HCT116 (cell line): ENCODE results near the gene APP. TPM values are rescaled to one million over a fixed set of nuclear protein-coding genes. Genes with fewer than 3 reads are reported as not detected.

Experiments
- ATAC-seq: fragments of 200-7000 bp; cut with Tn5 transposase; 2 replicates; pipeline ENCODE4 v1.9.1; 2020; ENCODE audit warnings: mild to moderate bottlenecking, moderate library complexity
- BruUV-seq: library from RNA; stranded (reverse); fragments of 400-500 nt; replicated peaks from 2 replicates; lab custom pipeline; 2021; lab: Mats Ljungman, UMichigan
- CTCF ChIA-PET: fragments of 300-600 bp; sonication (Branson Sonifier 250); formaldehyde crosslinking; loops from one replicate; lab custom pipeline; 2021; ENCODE audit warnings: antibody characterized with exemption; lab: Charles Lee
- POLR2A ChIA-PET: fragments of 300-600, 350-600 bp; sonication (Branson Sonifier 250); formaldehyde crosslinking; loops from one replicate; lab custom pipeline; 2021; ENCODE audit warnings: antibody characterized with exemption; lab: Charles Lee
- RAD21 ChIA-PET, 2 experiments: fragments of 300-600 bp; sonication (Branson Sonifier 250); formaldehyde crosslinking; loops; one replicate each; lab custom pipeline; 2023; ENCODE audit warnings: low total read pairs in 2 of 2; ENCODE audit not compliant: uncharacterized antibody in 2 of 2, unreplicated experiment in 2 of 2, low non-redundant PET in 1 of 2; lab: Charles Lee
- DNase-seq: peaks from one replicate; pipeline ENCODE4 v3.0.0-alpha.2; 2010; ENCODE audit warnings: low read depth, low spot score
- H2AFZ ChIP-seq: fragments of 200-600 bp; shearing (Covaris generic), sonication (generic); 2 replicates; pipeline ENCODE4 v1.6.1; 2017; ENCODE audit warnings: low read depth, mixed run types, mixed read lengths, antibody characterized with exemption, low read length; ENCODE audit not compliant: poor library complexity, severe bottlenecking
- H3K27ac ChIP-seq: 2 replicates; pipeline ENCODE4 v1.5.1; 2012; ENCODE audit warnings: low read depth, low read length
- H3K27me3 ChIP-seq: fragments of 200-600 bp; sonication (generic); 2 replicates; pipeline ENCODE4 v1.6.1; 2016; ENCODE audit warnings: mixed run types, low read length, mixed read lengths; ENCODE audit not compliant: insufficient read depth
- H3K36me3 ChIP-seq, 2 experiments: fragments of 200-500 bp in 1 of 2; fragments of 200-600 bp in 1 of 2; sonication (Bioruptor generic) in 1 of 2; sonication (generic) in 1 of 2; 2 replicates each; pipeline versions ENCODE4 v1.5.1 to v1.6.1; 2014 to 2016; ENCODE audit warnings: low read length in 2 of 2, inconsistent platforms in 1 of 2, mixed read lengths in 1 of 2, mixed run types in 1 of 2; ENCODE audit not compliant: insufficient read depth in 2 of 2, control insufficient read depth in 1 of 2
- H3K4me1 ChIP-seq, 2 experiments: fragments of 200-600 bp in 1 of 2; sonication (generic) in 1 of 2; 2 replicates each; pipeline versions ENCODE4 v1.5.1 to v1.6.1; 2012 to 2017; ENCODE audit warnings: low read length in 2 of 2, inconsistent platforms in 1 of 2, mild to moderate bottlenecking in 1 of 2, mixed read lengths in 1 of 2, mixed run types in 1 of 2, moderate library complexity in 1 of 2; ENCODE audit not compliant: insufficient read depth in 2 of 2, control insufficient read depth in 1 of 2
- H3K4me2 ChIP-seq: fragments of 200-600 bp; sonication (generic); 2 replicates; pipeline ENCODE4 v1.6.1; 2017; ENCODE audit warnings: mixed run types, low read length, mixed read lengths
- H3K4me3 ChIP-seq, 2 experiments: fragments of 200-600 bp in 1 of 2; sonication (generic) in 1 of 2; replicated peaks in 1 of 2; 2 replicates each; pipeline ENCODE4 v1.5.1; 2011 to 2016; ENCODE audit warnings: low read length in 2 of 2, control low read depth in 1 of 2, low read depth in 1 of 2, mild to moderate bottlenecking in 1 of 2, mixed read lengths in 1 of 2, mixed run types in 1 of 2
- H3K79me2 ChIP-seq: fragments of 200-600 bp; sonication (generic); 2 replicates; pipeline ENCODE4 v1.6.1; 2017; ENCODE audit warnings: mild to moderate bottlenecking, mixed run types, low read length, moderate library complexity, mixed read lengths; ENCODE audit not compliant: insufficient read depth
- H3K9ac ChIP-seq: fragments of 200-600 bp; sonication (generic); 2 replicates; pipeline ENCODE4 v1.6.1; 2016; ENCODE audit warnings: low read length, mixed read lengths
- H3K9me2 ChIP-seq: fragments of 200-600 bp; sonication (generic), shearing (Covaris generic); 2 replicates; pipeline ENCODE4 v1.6.1; 2017; ENCODE audit warnings: mixed run types, mild to moderate bottlenecking, moderate library complexity; ENCODE audit not compliant: insufficient read depth
- H3K9me3 ChIP-seq, 2 experiments: fragments of 200-500 bp in 1 of 2; fragments of 200-600 bp in 1 of 2; sonication (Bioruptor generic) in 1 of 2; sonication (generic) in 1 of 2; 2 replicates each; pipeline ENCODE4 v1.6.1; 2014 to 2017; ENCODE audit warnings: low read length in 2 of 2, mixed read lengths in 2 of 2, inconsistent platforms in 1 of 2, low read depth in 1 of 2, mild to moderate bottlenecking in 1 of 2, mixed run types in 1 of 2, moderate library complexity in 1 of 2; ENCODE audit not compliant: control insufficient read depth in 1 of 2, insufficient read depth in 1 of 2
- H4K20me1 ChIP-seq: fragments of 200-600 bp; sonication (generic), shearing (Covaris generic); 2 replicates; pipeline ENCODE4 v1.6.1; 2017; ENCODE audit warnings: mixed run types, mild to moderate bottlenecking, moderate library complexity; ENCODE audit not compliant: insufficient read depth
- ATF3 ChIP-seq: IDR thresholded peaks from 2 replicates; pipeline ENCODE4 v1.6.1; 2012
- ELF1 ChIP-seq: IDR thresholded peaks from 2 replicates; pipeline ENCODE4 v1.6.1; 2012; ENCODE audit warnings: low read depth, borderline replicate concordance
- EZH2 ChIP-seq: fragments of 200-600 bp; sonication (generic); IDR thresholded peaks from 2 replicates; pipeline ENCODE4 v1.6.1; 2017; ENCODE audit warnings: antibody characterized with exemption, mixed run types
- EZH2phosphoT487 ChIP-seq: fragments of 200-600 bp; IDR thresholded peaks from 2 replicates; pipeline ENCODE4 v1.6.1; 2018; ENCODE audit warnings: antibody characterized with exemption, borderline replicate concordance
- JUND ChIP-seq: IDR thresholded peaks from 2 replicates; pipeline ENCODE4 v1.6.1; 2012
- MAX ChIP-seq: IDR thresholded peaks from 2 replicates; pipeline ENCODE4 v1.6.1; 2012
- POLR2AphosphoS5 ChIP-seq: IDR thresholded peaks from 2 replicates; pipeline ENCODE4 v1.6.1; 2011; ENCODE audit warnings: mild to moderate bottlenecking, low read depth, low read length, moderate library complexity
- SIN3A ChIP-seq: IDR thresholded peaks from 2 replicates; pipeline ENCODE4 v1.6.1; 2012; ENCODE audit warnings: low read depth
- SP1 ChIP-seq: IDR thresholded peaks from 2 replicates; pipeline ENCODE4 v1.6.1; 2012; ENCODE audit warnings: low read depth
- SRF ChIP-seq: IDR thresholded peaks from 2 replicates; pipeline ENCODE4 v1.6.1; 2012; ENCODE audit warnings: low read depth
- YY1 ChIP-seq: IDR thresholded peaks from 2 replicates; pipeline ENCODE4 v1.6.1; 2011; ENCODE audit warnings: low read length, low read depth, moderate library complexity, mild to moderate bottlenecking; ENCODE audit not compliant: insufficient replicate concordance; ENCODE audit errors: extremely low read depth
- ZNF274 ChIP-seq: fragments of 200-500 bp; sonication (Bioruptor generic); IDR thresholded peaks from 2 replicates; pipeline ENCODE4 v1.6.1; 2014; ENCODE audit warnings: mild to moderate bottlenecking, low read depth, low read length, inconsistent platforms
- intact Hi-C: fragments of 100-400 bp; cut with micrococcal nuclease; formaldehyde crosslinking; loops from 2 replicates; pipeline ENCODE4 v1.10.0; 2022
- total RNA-seq: library from RNA; stranded (reverse); gene quantifications from one replicate; pipeline ENCODE4 v1.2.1, GENCODE V29; 2021; ENCODE audit not compliant: unreplicated experiment
- TF ChIP-seq, protein P1 (sequence below): IDR thresholded peaks from 2 replicates; pipeline ENCODE4 v1.6.1; 2011; ENCODE audit warnings: mild to moderate bottlenecking, low read length, moderate library complexity; ENCODE audit not compliant: insufficient replicate concordance; ENCODE audit errors: extremely low read depth
- TF ChIP-seq, protein P2 (sequence below): IDR thresholded peaks from 2 replicates; pipeline ENCODE4 v1.6.1; 2012; ENCODE audit warnings: low read depth

Gene APP
- total RNA-seq, 1 experiment from 2014 or later, result 267 TPM

DNA sequence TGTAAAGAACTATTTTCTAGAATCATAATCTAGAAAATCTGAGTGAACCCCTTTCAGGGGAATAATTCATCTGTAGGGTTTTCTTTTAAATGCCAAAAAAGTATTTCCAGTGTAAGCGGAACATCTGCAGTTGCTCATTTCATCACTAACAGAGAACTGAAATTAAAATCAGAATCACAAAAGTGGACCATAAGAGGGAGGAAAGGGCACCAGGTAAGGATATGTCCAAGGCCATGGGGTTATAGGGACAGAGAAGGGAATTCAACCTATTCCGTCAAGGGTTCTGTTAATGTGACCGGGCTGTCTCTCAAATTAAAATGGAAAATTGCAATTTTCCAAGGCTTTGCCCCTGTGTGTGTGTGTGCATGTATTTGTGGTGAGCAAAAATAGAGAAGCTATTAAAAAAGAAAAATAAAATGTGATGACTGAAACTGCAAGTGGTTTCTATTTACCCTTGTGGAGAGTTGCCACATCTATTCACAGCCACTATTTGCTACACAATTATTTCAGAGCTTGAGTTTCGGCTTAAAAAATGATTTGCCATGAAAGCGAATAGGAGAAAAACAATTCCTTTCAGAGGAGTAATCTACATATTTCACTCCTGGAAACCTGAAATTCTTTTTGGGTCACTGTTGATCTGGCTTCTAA is 53.1 kb downstream of the APP start:
- TF ChIP-seq, protein P1, sequence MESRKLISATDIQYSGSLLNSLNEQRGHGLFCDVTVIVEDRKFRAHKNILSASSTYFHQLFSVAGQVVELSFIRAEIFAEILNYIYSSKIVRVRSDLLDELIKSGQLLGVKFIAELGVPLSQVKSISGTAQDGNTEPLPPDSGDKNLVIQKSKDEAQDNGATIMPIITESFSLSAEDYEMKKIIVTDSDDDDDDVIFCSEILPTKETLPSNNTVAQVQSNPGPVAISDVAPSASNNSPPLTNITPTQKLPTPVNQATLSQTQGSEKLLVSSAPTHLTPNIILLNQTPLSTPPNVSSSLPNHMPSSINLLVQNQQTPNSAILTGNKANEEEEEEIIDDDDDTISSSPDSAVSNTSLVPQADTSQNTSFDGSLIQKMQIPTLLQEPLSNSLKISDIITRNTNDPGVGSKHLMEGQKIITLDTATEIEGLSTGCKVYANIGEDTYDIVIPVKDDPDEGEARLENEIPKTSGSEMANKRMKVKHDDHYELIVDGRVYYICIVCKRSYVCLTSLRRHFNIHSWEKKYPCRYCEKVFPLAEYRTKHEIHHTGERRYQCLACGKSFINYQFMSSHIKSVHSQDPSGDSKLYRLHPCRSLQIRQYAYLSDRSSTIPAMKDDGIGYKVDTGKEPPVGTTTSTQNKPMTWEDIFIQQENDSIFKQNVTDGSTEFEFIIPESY, result no peak
- TF ChIP-seq MAX, result no peak
- no TSS peak for BruUV-seq

DNA sequence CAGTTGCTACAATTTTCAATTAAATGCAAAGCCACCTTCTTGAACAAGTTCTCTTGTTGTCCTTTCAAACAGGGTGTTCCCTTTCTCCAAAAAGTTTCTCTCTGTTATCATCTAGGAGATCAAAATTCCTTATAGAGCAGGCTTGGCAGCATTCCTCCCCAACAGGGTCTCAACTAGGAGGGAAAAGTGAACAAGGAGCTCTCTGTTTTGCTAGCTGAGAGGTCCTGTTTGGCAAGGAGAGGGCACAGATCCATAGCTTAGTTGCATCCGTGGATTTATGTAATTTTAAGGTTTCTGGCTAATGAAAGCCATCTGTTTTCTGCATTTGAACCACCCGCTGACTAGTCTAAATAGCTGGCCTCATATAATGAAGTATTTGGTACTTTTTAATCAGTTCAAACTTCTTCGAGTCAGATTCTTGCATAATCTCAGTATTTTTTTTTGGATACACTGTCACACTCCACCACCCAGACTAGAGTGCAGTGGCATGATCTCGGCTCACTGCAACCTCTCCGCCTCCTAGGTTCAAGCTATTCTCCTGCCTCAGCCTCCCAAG is 54.0 kb downstream of the APP start:
- no TSS peak for BruUV-seq
- Histone ChIP-seq H3K4me3 (no peak overlapping the region), H3K9me3 (no peaks in the 10 kb centered on the region), H3K36me3 (no peaks in the 10 kb centered on the region), H3K27ac (no peak overlapping the region), H4K20me1 (peaks cover 12% of the 10 kb centered on the region; the same call in 1 of the 2 replicates), H3K79me2 (peaks cover 93% of the 10 kb centered on the region), H3K9ac (no peak overlapping the region), H3K4me1 (peaks cover 22 to 24% of the 10 kb centered on the region in 2 experiments; a peak in 3 of 4 replicates), H3K4me2 (peak overlapping the region; percentile 12; the same call in 1 of the 2 replicates), H3K27me3 (no peaks in the 10 kb centered on the region), H3K9me2 (no peaks in the 10 kb centered on the region), H2AFZ (no peak overlapping the region)
- POLR2A ChIA-PET, result no interaction called here
- RAD21 ChIA-PET, result no interaction called here
- no peak; the same call in 1 of the 2 replicates for ATAC-seq
- intact Hi-C loops, result no loop called here
- DNase-seq, result no peak
- CTCF ChIA-PET, result no interaction called here
- no peak for TF ChIP-seq EZH2phosphoT487
- no peak for TF ChIP-seq ATF3
- no peak for TF ChIP-seq YY1
- no peak for TF ChIP-seq JUND
- no peak for TF ChIP-seq SRF
- TF ChIP-seq POLR2AphosphoS5, result no peak
- TF ChIP-seq EZH2, result no peak
- TF ChIP-seq SP1, result no peak
- TF ChIP-seq, protein P2, sequence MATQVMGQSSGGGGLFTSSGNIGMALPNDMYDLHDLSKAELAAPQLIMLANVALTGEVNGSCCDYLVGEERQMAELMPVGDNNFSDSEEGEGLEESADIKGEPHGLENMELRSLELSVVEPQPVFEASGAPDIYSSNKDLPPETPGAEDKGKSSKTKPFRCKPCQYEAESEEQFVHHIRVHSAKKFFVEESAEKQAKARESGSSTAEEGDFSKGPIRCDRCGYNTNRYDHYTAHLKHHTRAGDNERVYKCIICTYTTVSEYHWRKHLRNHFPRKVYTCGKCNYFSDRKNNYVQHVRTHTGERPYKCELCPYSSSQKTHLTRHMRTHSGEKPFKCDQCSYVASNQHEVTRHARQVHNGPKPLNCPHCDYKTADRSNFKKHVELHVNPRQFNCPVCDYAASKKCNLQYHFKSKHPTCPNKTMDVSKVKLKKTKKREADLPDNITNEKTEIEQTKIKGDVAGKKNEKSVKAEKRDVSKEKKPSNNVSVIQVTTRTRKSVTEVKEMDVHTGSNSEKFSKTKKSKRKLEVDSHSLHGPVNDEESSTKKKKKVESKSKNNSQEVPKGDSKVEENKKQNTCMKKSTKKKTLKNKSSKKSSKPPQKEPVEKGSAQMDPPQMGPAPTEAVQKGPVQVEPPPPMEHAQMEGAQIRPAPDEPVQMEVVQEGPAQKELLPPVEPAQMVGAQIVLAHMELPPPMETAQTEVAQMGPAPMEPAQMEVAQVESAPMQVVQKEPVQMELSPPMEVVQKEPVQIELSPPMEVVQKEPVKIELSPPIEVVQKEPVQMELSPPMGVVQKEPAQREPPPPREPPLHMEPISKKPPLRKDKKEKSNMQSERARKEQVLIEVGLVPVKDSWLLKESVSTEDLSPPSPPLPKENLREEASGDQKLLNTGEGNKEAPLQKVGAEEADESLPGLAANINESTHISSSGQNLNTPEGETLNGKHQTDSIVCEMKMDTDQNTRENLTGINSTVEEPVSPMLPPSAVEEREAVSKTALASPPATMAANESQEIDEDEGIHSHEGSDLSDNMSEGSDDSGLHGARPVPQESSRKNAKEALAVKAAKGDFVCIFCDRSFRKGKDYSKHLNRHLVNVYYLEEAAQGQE, result no peak
- TF ChIP-seq ELF1, result no peak
- TF ChIP-seq SIN3A, result no peak
- no peak for TF ChIP-seq ZNF274

More for the DNA sequence above, 53.1 kb downstream of the APP start:
- Histone ChIP-seq H4K20me1 (peaks cover 12% of the 10 kb centered on the region; the same call in 1 of the 2 replicates), H3K27ac (no peak overlapping the region), H3K79me2 (peaks cover 95% of the 10 kb centered on the region), H2AFZ (no peak overlapping the region), H3K4me2 (no peak overlapping the region), H3K27me3 (no peaks in the 10 kb centered on the region), H3K4me3 (no peak overlapping the region), H3K4me1 (peaks cover 22 to 24% of the 10 kb centered on the region in 2 experiments; a peak in 3 of 4 replicates), H3K9ac (no peak overlapping the region), H3K36me3 (no peaks in the 10 kb centered on the region), H3K9me3 (no peaks in the 10 kb centered on the region), H3K9me2 (no peaks in the 10 kb centered on the region)
- intact Hi-C loops, result no loop called here
- ATAC-seq (no peak), DNase-seq (no peak)
- ChIA-PET POLR2A (no interaction called here), RAD21 (no interaction called here), CTCF (no interaction called here)
